Gastroesophageal sphincter (tissue), 2 donors: ENCODE data around the gene EEF2.

ENCODE experiments used
- EP300 ChIP-seq: sonication (generic); formaldehyde crosslinking; IDR thresholded peaks from one replicate; pipeline ENCODE4 v1.6.1; 2017; ENCODE audit warnings: antibody characterized with exemption, mild to moderate bottlenecking
- POLR2A ChIP-seq, 2 donors: fragments of 450-650 bp; IDR thresholded peaks; one replicate each; pipeline ENCODE4 v1.6.1; 2017; ENCODE audit warnings: antibody characterized with exemption in 2 of 2, mild to moderate bottlenecking in 2 of 2, moderate library complexity in 1 of 2
- POLR2AphosphoS5 ChIP-seq: sonication (generic); formaldehyde crosslinking; IDR thresholded peaks from one replicate; pipeline ENCODE4 v1.6.1; 2017; ENCODE audit warnings: antibody characterized with exemption

- TF ChIP-seq POLR2A (IDR thresholded peaks at IDR 0.05) (no peak), POLR2AphosphoS5 (no peak), EP300 (no peak)
These were observed 3.9 kb downstream of the EEF2 start for GRCh38 chr19:3981373-3981735.
